ENCODE measurements around the gene TCF7.

DNA sequence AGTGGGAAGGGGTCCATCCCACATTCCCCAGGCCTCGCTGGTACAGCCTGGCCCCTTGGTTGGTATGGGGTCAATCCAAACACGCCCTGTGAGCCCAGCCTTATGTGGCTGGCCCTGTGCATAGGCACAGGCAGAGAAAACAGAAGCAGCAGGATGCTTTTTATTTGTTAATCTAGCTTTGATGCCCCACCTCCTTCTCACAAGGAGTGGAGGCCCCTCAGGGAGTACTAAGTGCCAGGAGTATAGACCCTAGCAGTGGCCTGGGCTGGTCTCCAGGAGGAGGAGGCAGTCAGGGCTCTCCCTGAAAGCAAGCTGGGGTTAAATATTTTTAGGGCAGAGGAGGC is 14.6 kb upstream of the TCF7 start:
- TF ChIP-seq, protein P1, sequence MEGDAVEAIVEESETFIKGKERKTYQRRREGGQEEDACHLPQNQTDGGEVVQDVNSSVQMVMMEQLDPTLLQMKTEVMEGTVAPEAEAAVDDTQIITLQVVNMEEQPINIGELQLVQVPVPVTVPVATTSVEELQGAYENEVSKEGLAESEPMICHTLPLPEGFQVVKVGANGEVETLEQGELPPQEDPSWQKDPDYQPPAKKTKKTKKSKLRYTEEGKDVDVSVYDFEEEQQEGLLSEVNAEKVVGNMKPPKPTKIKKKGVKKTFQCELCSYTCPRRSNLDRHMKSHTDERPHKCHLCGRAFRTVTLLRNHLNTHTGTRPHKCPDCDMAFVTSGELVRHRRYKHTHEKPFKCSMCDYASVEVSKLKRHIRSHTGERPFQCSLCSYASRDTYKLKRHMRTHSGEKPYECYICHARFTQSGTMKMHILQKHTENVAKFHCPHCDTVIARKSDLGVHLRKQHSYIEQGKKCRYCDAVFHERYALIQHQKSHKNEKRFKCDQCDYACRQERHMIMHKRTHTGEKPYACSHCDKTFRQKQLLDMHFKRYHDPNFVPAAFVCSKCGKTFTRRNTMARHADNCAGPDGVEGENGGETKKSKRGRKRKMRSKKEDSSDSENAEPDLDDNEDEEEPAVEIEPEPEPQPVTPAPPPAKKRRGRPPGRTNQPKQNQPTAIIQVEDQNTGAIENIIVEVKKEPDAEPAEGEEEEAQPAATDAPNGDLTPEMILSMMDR (IDR thresholded peaks at IDR 0.05; ENCODE audit: low read depth, low read length, missing input control), result no peak
- TF ChIP-seq GABPA (IDR thresholded peaks at IDR 0.05 in 1 of 2, conservative IDR thresholded peaks at IDR 0.05 in 1 of 2) (no peak), RAD21 (IDR thresholded peaks at IDR 0.05) (no peak), JUND (IDR thresholded peaks at IDR 0.05) (no peak)
- TF ChIP-seq, protein P2, sequence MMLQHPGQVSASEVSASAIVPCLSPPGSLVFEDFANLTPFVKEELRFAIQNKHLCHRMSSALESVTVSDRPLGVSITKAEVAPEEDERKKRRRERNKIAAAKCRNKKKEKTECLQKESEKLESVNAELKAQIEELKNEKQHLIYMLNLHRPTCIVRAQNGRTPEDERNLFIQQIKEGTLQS (IDR thresholded peaks at IDR 0.05), result no peak

All from liver (tissue), 3 donors.